Placental pericyte (primary cell): ENCODE measurements around the gene RANBP3. TPM values are rescaled to one million over a fixed set of nuclear protein-coding genes. Genes with fewer than 3 reads are reported as not detected.

Experiments used
- total RNA-seq: library from RNA; depleted of rRNA; stranded (reverse); fragments of >200 nt; gene quantifications from 2 replicates; pipeline ENCODE4 v1.2.3, GENCODE V29; 2012

Gene RANBP3
- 50.5 and 65.4 TPM in 2 replicates for total RNA-seq

GRCh38 chr19:5977785-5978605, at the start of gene RANBP3:
Gene RANBP3, minus strand, starts transcription at chr19:5978140. Its CDS starts 58 bp downstream, at chr19:5978082.

GRCh38 chr19:5913739-5914357, 64.1 kb downstream of the RANBP3 start, which contains the start of gene CAPS:
Gene CAPS, plus strand, starts transcription at chr19:5914254. Its CDS starts 153 bp downstream, at chr19:5914407.

GRCh38 chr19:5904352-5905113, 73.4 kb downstream of the RANBP3 start, which contains the start of gene VMAC:
Gene VMAC, plus strand, starts transcription at chr19:5904872. Its CDS starts 19 bp downstream, at chr19:5904891.

GRCh38 chr19:5903624-5904351, 74.2 kb downstream of the RANBP3 start, which contains the start of gene NDUFA11:
Gene NDUFA11, minus strand, starts transcription at chr19:5903790. Its CDS starts 82 bp downstream, at chr19:5903708.

Other genes starting within 250 kb of the RANBP3 start
- 0.66 and 0.86 TPM in 2 replicates for gene PRR22, start 193.4 kb downstream of the RANBP3 start, total RNA-seq
- 39.6 and 51.0 TPM in 2 replicates for gene DUS3L, start 187.0 kb downstream of the RANBP3 start, total RNA-seq
- gene NRTN, start 173.1 kb downstream of the RANBP3 start, total RNA-seq = 0.22 TPM in 1 of 2 replicates, not detected in the other
- not detected in 2 replicates for gene FUT6, start 138.4 kb downstream of the RANBP3 start, total RNA-seq
- not detected in 2 replicates for gene FUT3, start 126.7 kb downstream of the RANBP3 start, total RNA-seq
- gene FUT5, start 107.6 kb downstream of the RANBP3 start, total RNA-seq = not detected in 2 replicates
- 181 and 232 TPM in 2 replicates for gene NDUFA11, start 74.3 kb downstream of the RANBP3 start, total RNA-seq
- gene VMAC, start 73.3 kb downstream of the RANBP3 start, total RNA-seq = 4.9 and 5.7 TPM in 2 replicates
- gene CAPS, start 63.9 kb downstream of the RANBP3 start, total RNA-seq = 2.4 and 4.6 TPM in 2 replicates
- gene RFX2, start 132.4 kb upstream of the RANBP3 start, total RNA-seq = 2.8 and 5.7 TPM in 2 replicates
- not detected in 2 replicates for gene ACSBG2, start 157.5 kb upstream of the RANBP3 start, total RNA-seq